Lung (tissue), 12 donors: ENCODE results near the gene SHCBP1L. TPM values are rescaled to one million over a fixed set of nuclear protein-coding genes. Genes with fewer than 3 reads are reported as not detected.

Source experiments
- ATAC-seq: fragments of 200-7000 bp; cut with Tn5 transposase; one replicate; pipeline ENCODE4 v1.9.1; 2020; ENCODE audit warnings: moderate number of reproducible peaks; ENCODE audit not compliant: insufficient read depth, low FRiP score
- DNase-seq, 3 donors: peaks; one replicate each; pipeline ENCODE4 v3.0.0-alpha.2; 2013 to 2017
- H3K27ac ChIP-seq, 2 donors: one replicate each; pipeline ENCODE4 v1.5.1; 2013; ENCODE audit warnings: mild to moderate bottlenecking in 2 of 2, moderate library complexity in 2 of 2, control low read depth in 1 of 2, inconsistent platforms in 1 of 2, low read depth in 1 of 2, low read length in 1 of 2
- H3K27me3 ChIP-seq, 3 donors: one replicate each; pipeline ENCODE4 v1.5.1; 2013; ENCODE audit warnings: low read length in 2 of 3; ENCODE audit not compliant: control insufficient read depth in 3 of 3, insufficient read depth in 3 of 3
- H3K36me3 ChIP-seq, 4 donors: one replicate each; pipeline ENCODE4 v1.5.1; 2013; ENCODE audit warnings: low read length in 4 of 4, mild to moderate bottlenecking in 1 of 4, moderate library complexity in 1 of 4; ENCODE audit not compliant: control insufficient read depth in 4 of 4, insufficient read depth in 4 of 4
- H3K4me1 ChIP-seq, 5 donors: one replicate each; pipeline ENCODE4 v1.5.1; 2013; ENCODE audit warnings: low read length in 5 of 5, mild to moderate bottlenecking in 2 of 5, moderate library complexity in 1 of 5; ENCODE audit not compliant: control insufficient read depth in 5 of 5, insufficient read depth in 5 of 5
- H3K4me3 ChIP-seq: one replicate; pipeline ENCODE4 v1.5.1; 2013; ENCODE audit warnings: mild to moderate bottlenecking, control low read depth, moderate library complexity
- H3K9ac ChIP-seq, 2 donors: one replicate each; pipeline ENCODE4 v1.5.1; 2013; ENCODE audit warnings: low read length in 2 of 2, control low read depth in 1 of 2; ENCODE audit not compliant: insufficient read depth in 1 of 2
- H3K9me3 ChIP-seq, 4 donors: one replicate each; pipeline ENCODE4 v1.5.1; 2013; ENCODE audit warnings: low read length in 3 of 4, mild to moderate bottlenecking in 1 of 4, moderate library complexity in 1 of 4; ENCODE audit not compliant: control insufficient read depth in 4 of 4, insufficient read depth in 3 of 4
- WGBS, 2 donors: extraction: QIAGEN DNeasy Blood & Tissue Kit; methylation state at CpG; one replicate each; pipeline ENCODE4 v1.1.7; 2013; 5-methylcytosine and 5-hydroxymethylcytosine counted together
- polyA plus RNA-seq, 2 donors: library from polyadenylated mRNA; stranded (reverse); fragments of 200-250 nt; gene quantifications; one replicate each; pipeline ENCODE4 v1.2.1, GENCODE V29; 2013
- total RNA-seq, 2 donors: library from RNA; depleted of rRNA in 1 of 2; stranded (reverse); fragments of >200 nt in 1 of 2; gene quantifications; one replicate each; pipeline ENCODE4 v1.2.1, GENCODE V29; 2014 to 2021
- TF ChIP-seq, protein P1 (sequence below): IDR thresholded peaks from 2 replicates; pipeline ENCODE4 v1.5.1; 2012; ENCODE audit warnings: mild to moderate bottlenecking; ENCODE audit errors: control extremely low read depth, extremely low read depth
- donor health status: control.
- donor health status: control.
- donor health status: Bipolar disorder and iron deficiency.
- donor health status: healthy.
- donor health status: DM: yes; HTN: yes; CAD: no.

SHCBP1L gene
- total and polyA plus RNA-seq, 4 donors = not detected

DNA sequence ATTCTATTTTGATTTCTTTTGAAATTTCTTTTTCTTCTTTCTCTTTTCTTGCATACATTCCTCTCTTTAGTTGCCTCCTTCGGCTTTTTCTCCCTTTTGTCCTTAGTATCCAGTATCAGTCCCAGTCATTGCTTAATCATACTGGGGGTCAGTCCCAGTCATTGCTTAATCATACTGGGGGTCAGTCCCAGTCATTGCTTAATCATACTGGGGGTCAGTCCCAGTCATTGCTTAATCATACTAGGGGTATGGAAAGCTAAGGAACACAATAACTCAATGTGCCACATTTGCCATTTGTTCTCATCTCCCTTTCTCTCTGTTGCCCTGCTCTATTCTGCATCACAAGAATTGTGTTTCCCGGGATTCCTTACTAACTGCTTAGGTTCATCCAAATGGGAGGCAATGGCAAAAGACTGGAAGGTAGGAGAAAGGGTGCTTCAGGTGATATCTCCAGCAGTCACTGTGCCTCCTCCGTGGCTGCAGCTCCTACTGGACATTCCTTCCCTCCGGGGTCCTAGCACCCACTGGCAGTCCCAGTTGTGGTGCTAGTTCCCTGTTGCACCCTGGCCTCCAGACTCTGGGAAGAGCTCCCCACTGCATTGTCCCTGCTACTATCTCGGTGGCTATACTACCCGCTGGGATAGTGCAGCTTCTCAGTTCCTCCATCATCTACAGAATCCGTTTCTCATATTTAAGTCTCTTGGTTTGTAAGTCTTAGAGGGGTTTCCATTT lies 37.6 kb upstream of the SHCBP1L start:
- no peak overlapping the region for H3K4me3 ChIP-seq
- H3K9ac ChIP-seq = no peak overlapping the region
- TF ChIP-seq, protein P1, sequence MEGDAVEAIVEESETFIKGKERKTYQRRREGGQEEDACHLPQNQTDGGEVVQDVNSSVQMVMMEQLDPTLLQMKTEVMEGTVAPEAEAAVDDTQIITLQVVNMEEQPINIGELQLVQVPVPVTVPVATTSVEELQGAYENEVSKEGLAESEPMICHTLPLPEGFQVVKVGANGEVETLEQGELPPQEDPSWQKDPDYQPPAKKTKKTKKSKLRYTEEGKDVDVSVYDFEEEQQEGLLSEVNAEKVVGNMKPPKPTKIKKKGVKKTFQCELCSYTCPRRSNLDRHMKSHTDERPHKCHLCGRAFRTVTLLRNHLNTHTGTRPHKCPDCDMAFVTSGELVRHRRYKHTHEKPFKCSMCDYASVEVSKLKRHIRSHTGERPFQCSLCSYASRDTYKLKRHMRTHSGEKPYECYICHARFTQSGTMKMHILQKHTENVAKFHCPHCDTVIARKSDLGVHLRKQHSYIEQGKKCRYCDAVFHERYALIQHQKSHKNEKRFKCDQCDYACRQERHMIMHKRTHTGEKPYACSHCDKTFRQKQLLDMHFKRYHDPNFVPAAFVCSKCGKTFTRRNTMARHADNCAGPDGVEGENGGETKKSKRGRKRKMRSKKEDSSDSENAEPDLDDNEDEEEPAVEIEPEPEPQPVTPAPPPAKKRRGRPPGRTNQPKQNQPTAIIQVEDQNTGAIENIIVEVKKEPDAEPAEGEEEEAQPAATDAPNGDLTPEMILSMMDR = no peak
- whole genome bisulfite sequencing, 2 donors = 91 to 94% methylated on average over 7 of the region's 7 CpGs
- H3K36me3 ChIP-seq = no peaks in the 10 kb centered on the region
- H3K4me1 ChIP-seq = peaks cover 0 to 2% (median 0%) of the 10 kb centered on the region in 5 donors
- H3K27me3 ChIP-seq = no peaks in the 10 kb centered on the region
- no peak overlapping the region for H3K27ac ChIP-seq
- DNase-seq (no peak), ATAC-seq (no peak)
- H3K9me3 ChIP-seq = no peaks in the 10 kb centered on the region

DNA sequence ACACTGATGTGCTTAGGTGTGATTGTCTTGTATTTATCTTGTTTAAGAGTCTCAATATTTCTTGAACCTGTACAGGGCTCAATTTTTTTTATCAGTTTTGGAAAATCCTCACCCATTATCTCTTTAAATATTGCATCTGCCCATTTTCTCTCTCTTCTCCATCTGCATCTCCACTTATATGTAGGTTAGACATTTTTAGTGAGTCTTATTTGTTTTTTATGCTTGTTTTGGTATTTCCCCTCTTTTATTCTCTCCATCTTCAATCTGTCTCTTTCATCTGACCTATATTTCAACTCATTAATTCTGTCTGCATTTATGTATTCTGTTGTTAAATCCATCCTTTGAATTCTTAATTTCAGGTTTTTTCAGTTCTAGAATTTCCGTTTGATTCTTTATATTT lies 32.9 kb upstream of the SHCBP1L start:
- Histone ChIP-seq H3K4me3 (no peak overlapping the region), H3K4me1 (peaks cover 0 to 2% (median 0%) of the 10 kb centered on the region in 5 donors), H3K9me3 (no peaks in the 10 kb centered on the region), H3K27ac (no peak overlapping the region), H3K36me3 (no peaks in the 10 kb centered on the region), H3K27me3 (no peaks in the 10 kb centered on the region), H3K9ac (no peak overlapping the region)
- WGBS, 2 donors = 86 to 98% methylated on average over 1 of the region's 1 CpG
- ATAC-seq (no peak), DNase-seq (no peak)
- TF ChIP-seq, protein P1 = no peak

DNA sequence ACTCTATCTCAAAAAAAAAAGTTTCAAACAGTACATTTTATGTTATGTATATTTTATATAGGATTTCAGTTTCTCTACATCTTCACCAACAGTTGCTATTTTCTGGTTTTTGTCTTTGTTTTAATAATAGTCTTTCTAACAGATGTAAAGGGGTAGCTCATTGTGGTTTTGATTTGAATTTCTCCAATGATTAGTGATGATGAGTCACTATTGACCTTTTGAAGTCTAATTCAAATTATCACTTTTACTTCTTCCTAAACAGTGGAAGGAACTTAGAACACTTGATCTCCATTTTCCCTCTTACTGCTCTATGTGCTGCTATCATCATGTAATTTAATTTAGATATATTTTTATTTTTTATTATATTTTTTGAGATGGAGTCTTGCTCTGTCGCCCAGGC lies 31.7 kb upstream of the SHCBP1L start:
- WGBS, 2 donors = 96 to 98% methylated on average over 1 of the region's 1 CpG
- Histone ChIP-seq H3K9ac (no peak overlapping the region), H3K36me3 (no peaks in the 10 kb centered on the region), H3K27ac (no peak overlapping the region), H3K4me1 (peaks cover 0 to 2% (median 0%) of the 10 kb centered on the region in 5 donors), H3K9me3 (no peaks in the 10 kb centered on the region), H3K27me3 (no peaks in the 10 kb centered on the region), H3K4me3 (no peak overlapping the region)
- ATAC-seq (no peak), DNase-seq (no peak)
- TF ChIP-seq, protein P1 = no peak

DNA sequence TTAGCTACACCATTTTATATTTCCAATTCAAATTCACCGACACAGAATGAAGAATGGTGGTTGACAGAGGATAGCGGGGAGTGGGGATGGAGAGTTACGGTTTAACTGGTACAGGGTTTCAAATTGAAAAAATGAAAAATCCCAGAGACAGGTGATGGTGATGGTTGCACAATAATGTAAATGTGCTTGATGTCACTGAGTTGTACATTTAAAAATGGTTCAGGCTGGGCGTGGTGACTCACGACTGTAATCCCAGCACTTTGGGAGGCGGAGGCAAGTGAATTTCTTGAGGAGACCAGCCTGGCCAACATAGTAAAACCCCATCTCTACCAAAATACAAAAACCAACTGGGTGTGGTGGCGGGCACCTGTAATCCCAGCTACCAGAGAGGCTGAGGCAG lies 31.2 kb upstream of the SHCBP1L start:
- ATAC-seq = no peak
- Histone ChIP-seq H3K4me3 (no peak overlapping the region), H3K9ac (no peak overlapping the region), H3K36me3 (no peaks in the 10 kb centered on the region), H3K9me3 (no peaks in the 10 kb centered on the region), H3K4me1 (peaks cover 0 to 2% (median 0%) of the 10 kb centered on the region in 5 donors), H3K27ac (no peak overlapping the region), H3K27me3 (no peaks in the 10 kb centered on the region)
- WGBS, 2 donors = 95% methylated on average over 7 of the region's 7 CpGs
- DNase-seq = no peak
- TF ChIP-seq, protein P1 = no peak
